Hematopoietic multipotent progenitor cell (in vitro differentiated cells): Measurements from ENCODE around the gene FBXO40. TPM values are rescaled to one million over a fixed set of nuclear protein-coding genes. Genes with fewer than 3 reads are reported as not detected.

ENCODE experiments used
- DNase-seq, 3 donors: peaks; one replicate each; pipeline ENCODE4 v3.0.0-alpha.2; 2011 to 2015; ENCODE audit warnings: low read depth in 2 of 3, low spot score in 2 of 3
- total RNA-seq: library from RNA; depleted of rRNA; stranded (reverse); fragments of >200 nt; gene quantifications from one replicate; pipeline ENCODE4 v1.2.3, GENCODE V29; 2012

FBXO40 gene
- total RNA-seq, 1 donor = not detected

- DNase-seq = no peak
These were observed 12.9 kb downstream of the FBXO40 start for GRCh38 chr3:121606106-121606505.

- DNase-seq = no peak
These were observed 26.5 kb downstream of the FBXO40 start for GRCh38 chr3:121619691-121620090.

GRCh38 chr3:121621491-121621890, 28.3 kb downstream of the FBXO40 start:
- no peak for DNase-seq

GRCh38 chr3:121624147-121624899, 31.1 kb downstream of the FBXO40 start:
- DNase-seq = no peak

- no peak for DNase-seq
These were observed 33.3 kb downstream of the FBXO40 start for GRCh38 chr3:121626495-121626894.

- DNase-seq = no peak
These were observed 34.0 kb downstream of the FBXO40 start for GRCh38 chr3:121627211-121627610.

GRCh38 chr3:121627622-121628021, 34.4 kb downstream of the FBXO40 start:
- DNase-seq = no peak

GRCh38 chr3:121629601-121630000, 36.4 kb downstream of the FBXO40 start:
- no peak for DNase-seq

GRCh38 chr3:121630355-121630754, 37.2 kb downstream of the FBXO40 start:
- no peak for DNase-seq

- no peak for DNase-seq
These were observed 44.7 kb downstream of the FBXO40 start for GRCh38 chr3:121637922-121638321.

GRCh38 chr3:121641127-121641526, 47.9 kb downstream of the FBXO40 start:
- no peak for DNase-seq

- no peak for DNase-seq
These were observed 49.6 kb downstream of the FBXO40 start for GRCh38 chr3:121642601-121643314.

- DNase-seq = no peak
These were observed 51.9 kb downstream of the FBXO40 start for GRCh38 chr3:121645054-121645453.

- DNase-seq = no peak
These were observed 55.2 kb downstream of the FBXO40 start for GRCh38 chr3:121648219-121648958.

GRCh38 chr3:121649645-121650044, 56.5 kb downstream of the FBXO40 start:
- no peak for DNase-seq

- DNase-seq = peak in 1 of 3 donors; percentile 14
These were observed 58.5 kb downstream of the FBXO40 start for GRCh38 chr3:121651684-121652083.

GRCh38 chr3:121654493-121655385, 61.6 kb downstream of the FBXO40 start:
- no peak for DNase-seq

- no peak for DNase-seq
These were observed 65.7 kb downstream of the FBXO40 start for GRCh38 chr3:121658716-121659435.

GRCh38 chr3:121659586-121659985, 66.4 kb downstream of the FBXO40 start:
- DNase-seq = no peak
